Activated naive CD4-positive, alpha-beta T cell treated with anti-CD3 and anti-CD28 coated beads for 36 hours (primary cell): Measurements from ENCODE around the gene PLXNB1. TPM values are rescaled to one million over a fixed set of nuclear protein-coding genes. Genes with fewer than 3 reads are reported as not detected.

Experiments
- CTCF ChIA-PET: fragments of 350-600 bp; sonication (Branson Sonifier 250); formaldehyde crosslinking; loops from one replicate; lab custom pipeline; 2021; ENCODE audit warnings: antibody characterized with exemption; lab: Charles Lee
- DNase-seq: peaks from one replicate; pipeline ENCODE4 v3.0.0-alpha.2; 2020
- H3K27ac Mint-ChIP-seq: one replicate; pipeline ENCODE4 v1.8.0; 2021; ENCODE audit warnings: mild to moderate bottlenecking, mixed read lengths
- H3K27me3 Mint-ChIP-seq: one replicate; pipeline ENCODE4 v1.8.0; 2021; ENCODE audit warnings: low read depth, mixed read lengths
- H3K36me3 Mint-ChIP-seq: one replicate; pipeline ENCODE4 v1.8.0; 2021; ENCODE audit warnings: low read depth, mixed read lengths
- H3K4me1 Mint-ChIP-seq: one replicate; pipeline ENCODE4 v1.8.0; 2021; ENCODE audit warnings: low read depth, mixed read lengths
- H3K4me3 Mint-ChIP-seq: one replicate; pipeline ENCODE4 v1.8.0; 2021; ENCODE audit warnings: mild to moderate bottlenecking, moderate library complexity, mixed read lengths
- H3K9me3 Mint-ChIP-seq: one replicate; pipeline ENCODE4 v1.8.0; 2021; ENCODE audit warnings: mixed read lengths
- intact Hi-C: fragments of 100-400 bp; cut with micrococcal nuclease; formaldehyde crosslinking; loops from one replicate; pipeline ENCODE4 v1.15.1; 2023
- total RNA-seq, 2 experiments: library from RNA; stranded (reverse); gene quantifications; one replicate each; pipeline ENCODE4 v1.2.3, GENCODE V29; 2021

PLXNB1 gene
- total RNA-seq, 2 experiments from 2014 or later: 1.5 to 2.0 TPM

GRCh38 chr3:48472923-48473616, 43.2 kb upstream of the PLXNB1 start:
- Mint-ChIP-seq H3K36me3 (peaks cover 18% of the 10 kb centered on the region), H3K27ac (peak overlapping the region; percentile 97), H3K4me3 (peak overlapping the region; percentile 78), H3K27me3 (no peaks in the 10 kb centered on the region), H3K4me1 (peaks cover 55% of the 10 kb centered on the region), H3K9me3 (no peaks in the 10 kb centered on the region)
- intact Hi-C loops: loop anchor here (1.0 to 10.0 kb wide), 8 partner anchors 32 to 1762 kb away; partner anchors contain the start of genes CCDC51, GNAI2, NME6 and SLC26A6
- DNase-seq: peak; percentile 99
- CTCF ChIA-PET: interaction anchor here (0.5 to 4.2 kb wide), 12 partner anchors 15 to 203 kb away, joined by 3 to 28 read pairs (median 4); partner anchors contain the start of genes ATRIP and SLC26A6

GRCh38 chr3:48472673-48472922, 42.7 kb upstream of the PLXNB1 start:
- Mint-ChIP-seq H3K36me3 (peaks cover 23% of the 10 kb centered on the region), H3K4me3 (peak overlapping the region; percentile 78), H3K27me3 (no peaks in the 10 kb centered on the region), H3K27ac (peak overlapping the region; percentile 97), H3K4me1 (peaks cover 55% of the 10 kb centered on the region), H3K9me3 (no peaks in the 10 kb centered on the region)
- intact Hi-C loops: loop anchor here (2.0 to 10.0 kb wide), 4 partner anchors 32 to 1762 kb away; partner anchors contain the start of genes CCDC51, GNAI2, SLC26A6 and TMA7
- CTCF ChIA-PET: interaction anchor here (1.3 to 4.2 kb wide), 8 partner anchors 13 to 163 kb away, joined by 3 to 28 read pairs (median 8); partner anchors contain the start of genes ATRIP and SLC26A6
- DNase-seq: no peak

GRCh38 chr3:48470286-48470685, 40.4 kb upstream of the PLXNB1 start:
- peak overlapping the region; percentile 44 for H3K4me3 Mint-ChIP-seq
- intact Hi-C loops: loop anchor here (5.0 to 10.0 kb wide), 2 partner anchors 137 to 1765 kb away; partner anchors contain the start of genes GNAI2 and UQCRC1
- no peak for DNase-seq
- no peaks in the 10 kb centered on the region for H3K27me3 Mint-ChIP-seq
- CTCF ChIA-PET: interaction anchor here (1.7 to 1.9 kb wide), 2 partner anchors 34 to 37 kb away, joined by 5 to 6 read pairs; no protein-coding TSS in a partner anchor
- peaks cover 65% of the 10 kb centered on the region for H3K4me1 Mint-ChIP-seq
- no peaks in the 10 kb centered on the region for H3K9me3 Mint-ChIP-seq
- H3K27ac Mint-ChIP-seq: peak overlapping the region; percentile 97
- peaks cover 43% of the 10 kb centered on the region for H3K36me3 Mint-ChIP-seq

GRCh38 chr3:48469046-48469915, 39.4 kb upstream of the PLXNB1 start:
- CTCF ChIA-PET: interaction anchor here (1.9 kb wide), 1 partner anchor 33 kb away, joined by 6 read pairs; no protein-coding TSS in a partner anchor
- Mint-ChIP-seq H3K27me3 (no peaks in the 10 kb centered on the region), H3K4me1 (peaks cover 60% of the 10 kb centered on the region), H3K36me3 (peaks cover 45% of the 10 kb centered on the region), H3K27ac (peak overlapping the region; percentile 97), H3K9me3 (no peaks in the 10 kb centered on the region), H3K4me3 (peak overlapping the region; percentile 39)
- intact Hi-C loops: no loop called here
- DNase-seq: no peak

DNA sequence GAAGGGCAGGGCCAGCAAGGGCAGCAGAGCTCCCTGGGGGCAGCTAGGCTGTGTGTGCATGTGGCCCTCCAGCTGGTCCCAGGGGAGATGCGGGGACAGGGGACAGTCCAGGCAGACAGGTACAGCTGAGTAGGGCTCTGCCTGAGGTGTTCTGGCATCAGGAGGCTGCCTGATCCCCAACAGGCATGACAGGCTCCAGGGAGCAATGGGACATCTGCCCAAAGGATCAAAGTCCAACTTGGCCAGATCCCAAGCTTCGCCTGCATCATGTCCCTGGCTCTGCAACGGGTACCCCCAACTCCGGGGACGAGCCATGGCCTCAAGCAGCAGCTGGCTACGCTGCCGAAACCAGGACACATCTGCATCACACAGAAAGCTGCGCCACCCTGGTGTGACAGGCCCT, 38.4 kb upstream of the PLXNB1 start:
- Mint-ChIP-seq H3K9me3 (no peaks in the 10 kb centered on the region), H3K4me1 (peaks cover 57% of the 10 kb centered on the region), H3K36me3 (peaks cover 45% of the 10 kb centered on the region), H3K4me3 (peak overlapping the region; percentile 93), H3K27me3 (no peaks in the 10 kb centered on the region), H3K27ac (peak overlapping the region; percentile 94)
- CTCF ChIA-PET: no interaction called here
- no peak for DNase-seq
- intact Hi-C loops: no loop called here

DNA sequence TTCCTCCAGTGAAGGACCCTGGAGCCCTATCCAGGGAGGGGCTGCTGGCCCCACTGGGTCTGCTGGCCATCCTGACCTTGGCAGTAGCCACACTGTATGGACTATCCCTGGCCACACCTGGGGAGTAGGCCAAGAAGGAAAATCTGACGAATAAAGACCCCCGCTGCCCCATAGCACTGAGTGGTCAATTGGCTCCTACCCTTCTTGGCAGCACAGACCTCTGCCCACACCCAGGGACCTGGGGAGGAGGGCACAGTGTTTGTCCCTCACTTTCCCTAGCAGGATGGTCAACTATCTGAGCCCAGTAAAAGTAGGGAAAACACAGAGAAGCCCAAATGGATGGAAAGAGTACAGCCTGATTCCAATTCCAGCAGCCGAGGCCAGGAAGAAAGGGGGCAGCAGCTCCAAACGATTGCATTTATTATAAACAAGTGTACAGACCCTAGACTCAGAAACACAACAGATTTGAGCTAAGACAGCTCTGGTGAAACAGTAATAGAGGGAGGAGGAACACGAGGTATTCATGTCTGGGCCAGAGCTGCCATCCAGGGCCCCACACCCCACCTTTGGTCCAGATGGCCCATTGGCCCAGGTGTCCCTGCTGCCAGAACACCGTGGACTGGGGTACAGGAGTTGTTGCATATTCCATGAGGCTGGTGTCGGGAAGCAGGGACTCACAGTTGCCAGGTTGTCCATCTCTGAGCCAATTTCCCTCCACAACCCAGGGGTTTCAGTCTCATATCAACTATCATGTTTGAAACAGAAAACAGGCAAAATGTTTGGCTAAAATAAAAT, 37.8 kb upstream of the PLXNB1 start:
- Mint-ChIP-seq H3K27me3 (no peaks in the 10 kb centered on the region), H3K4me3 (peak overlapping the region; percentile 93), H3K9me3 (no peaks in the 10 kb centered on the region), H3K4me1 (peaks cover 50% of the 10 kb centered on the region), H3K36me3 (peaks cover 42% of the 10 kb centered on the region), H3K27ac (peak overlapping the region; percentile 94)
- intact Hi-C loops: no loop called here
- CTCF ChIA-PET: interaction anchor here (0.6 to 1.7 kb wide), 2 partner anchors 41 to 82 kb away, joined by 3 to 4 read pairs; no protein-coding TSS in a partner anchor
- no peak for DNase-seq

- no peaks in the 10 kb centered on the region for H3K9me3 Mint-ChIP-seq
- intact Hi-C loops: no loop called here
- H3K4me3 Mint-ChIP-seq: peak overlapping the region; percentile 93
- no peak for DNase-seq
- H3K4me1 Mint-ChIP-seq: peaks cover 50% of the 10 kb centered on the region
- CTCF ChIA-PET: interaction anchor here (0.6 to 1.7 kb wide), 4 partner anchors 42 to 221 kb away, joined by 3 to 4 read pairs (median 3); no protein-coding TSS in a partner anchor
- peak overlapping the region; percentile 94 for H3K27ac Mint-ChIP-seq
- H3K27me3 Mint-ChIP-seq: no peaks in the 10 kb centered on the region
- H3K36me3 Mint-ChIP-seq: peaks cover 42% of the 10 kb centered on the region
These were observed 37.2 kb upstream of the PLXNB1 start for GRCh38 chr3:48467110-48467454.

DNA sequence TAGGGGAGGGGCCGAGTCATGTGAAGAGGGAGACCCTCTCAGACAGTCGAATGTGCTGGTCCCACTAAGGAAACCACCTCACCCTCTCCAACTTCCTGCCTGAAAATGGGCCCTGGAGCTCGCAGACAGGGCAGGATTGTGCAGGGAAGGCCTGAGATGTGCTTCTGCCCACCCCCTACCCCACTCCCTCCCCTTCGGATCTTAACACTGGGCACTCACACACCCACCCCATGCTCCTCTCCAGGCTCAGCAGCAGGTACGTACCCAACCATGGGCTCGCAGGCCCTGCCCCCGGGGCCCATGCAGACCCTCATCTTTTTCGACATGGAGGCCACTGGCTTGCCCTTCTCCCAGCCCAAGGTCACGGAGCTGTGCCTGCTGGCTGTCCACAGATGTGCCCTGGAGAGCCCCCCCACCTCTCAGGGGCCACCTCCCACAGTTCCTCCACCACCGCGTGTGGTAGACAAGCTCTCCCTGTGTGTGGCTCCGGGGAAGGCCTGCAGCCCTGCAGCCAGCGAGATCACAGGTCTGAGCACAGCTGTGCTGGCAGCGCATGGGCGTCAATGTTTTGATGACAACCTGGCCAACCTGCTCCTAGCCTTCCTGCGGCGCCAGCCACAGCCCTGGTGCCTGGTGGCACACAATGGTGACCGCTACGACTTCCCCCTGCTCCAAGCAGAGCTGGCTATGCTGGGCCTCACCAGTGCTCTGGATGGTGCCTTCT, 36.7 kb upstream of the PLXNB1 start:
- Mint-ChIP-seq H3K36me3 (peaks cover 42% of the 10 kb centered on the region), H3K9me3 (no peaks in the 10 kb centered on the region), H3K27ac (peak overlapping the region; percentile 94), H3K27me3 (no peaks in the 10 kb centered on the region), H3K4me1 (peaks cover 50% of the 10 kb centered on the region), H3K4me3 (peak overlapping the region; percentile 93)
- peak; percentile 47 for DNase-seq
- CTCF ChIA-PET: interaction anchor here (0.7 to 1.7 kb wide), 3 partner anchors 83 to 221 kb away, joined by 3 to 4 read pairs (median 3); no protein-coding TSS in a partner anchor
- intact Hi-C loops: loop anchor here (1.0 kb wide), 2 partner anchors 41 to 82 kb away; no protein-coding TSS in a partner anchor

GRCh38 chr3:48465531-48466378, 35.9 kb upstream of the PLXNB1 start:
- intact Hi-C loops: loop anchor here (1.0 kb wide), 2 partner anchors 42 to 83 kb away; no protein-coding TSS in a partner anchor
- Mint-ChIP-seq H3K27ac (peak overlapping the region; percentile 94), H3K36me3 (peaks cover 42% of the 10 kb centered on the region), H3K4me1 (peaks cover 47% of the 10 kb centered on the region), H3K9me3 (no peaks in the 10 kb centered on the region), H3K27me3 (no peaks in the 10 kb centered on the region), H3K4me3 (peak overlapping the region; percentile 93)
- CTCF ChIA-PET: interaction anchor here (1.0 to 1.7 kb wide), 2 partner anchors 84 to 92 kb away, joined by 3 to 4 read pairs; no protein-coding TSS in a partner anchor
- DNase-seq: peak; percentile 89

- intact Hi-C loops: no loop called here
- peak overlapping the region; percentile 94 for H3K27ac Mint-ChIP-seq
- DNase-seq: no peak
- H3K4me1 Mint-ChIP-seq: peaks cover 42% of the 10 kb centered on the region
- CTCF ChIA-PET: no interaction called here
- peaks cover 39% of the 10 kb centered on the region for H3K36me3 Mint-ChIP-seq
- H3K27me3 Mint-ChIP-seq: no peaks in the 10 kb centered on the region
- H3K9me3 Mint-ChIP-seq: no peaks in the 10 kb centered on the region
- peak overlapping the region; percentile 93 for H3K4me3 Mint-ChIP-seq
These were observed 35.3 kb upstream of the PLXNB1 start for GRCh38 chr3:48465237-48465530.
